Skeletal muscle satellite cell (primary cell): ENCODE measurements around the gene MMUT. TPM values are rescaled to one million over a fixed set of nuclear protein-coding genes. Genes with fewer than 3 reads are reported as not detected.
A peak's percentile ranks its signal among the peaks of the same experiment; 100 is the strongest.
"Not testable (repeated sequence)": the region's sequence is repeated elsewhere in the genome, so short reads cannot be mapped to it uniquely, and the experiment has no call there.

Experiments
- H3K27me3 ChIP-seq: 2 replicates; pipeline ENCODE4 v1.7.0; 2013; ENCODE audit warnings: low read length; ENCODE audit not compliant: control insufficient read depth, insufficient read depth
- H3K36me3 ChIP-seq: 2 replicates; pipeline ENCODE4 v1.7.0; 2013; ENCODE audit warnings: mild to moderate bottlenecking, control low read depth, low read length; ENCODE audit not compliant: insufficient read depth
- H3K4me1 ChIP-seq: 2 replicates; pipeline ENCODE4 v1.7.0; 2013; ENCODE audit warnings: low read length; ENCODE audit not compliant: control insufficient read depth, insufficient read depth
- H3K4me2 ChIP-seq: 2 replicates; pipeline ENCODE4 v1.7.0; 2013; ENCODE audit warnings: mild to moderate bottlenecking, low read length
- H3K4me3 ChIP-seq: 2 replicates; pipeline ENCODE4 v1.7.0; 2013; ENCODE audit warnings: low read length
- H3K9ac ChIP-seq: 2 replicates; pipeline ENCODE4 v1.7.0; 2013; ENCODE audit warnings: mild to moderate bottlenecking, low read depth, low read length, moderate library complexity
- H3K9me3 ChIP-seq: replicated peaks from 2 replicates; pipeline ENCODE4 v1.7.0; 2013; ENCODE audit warnings: mild to moderate bottlenecking, control low read depth, low read length
- total RNA-seq: library from RNA; depleted of rRNA; stranded (reverse); fragments of >200 nt; gene quantifications from 2 replicates; pipeline ENCODE4 v1.2.3, GENCODE V29; 2012; rRNA removed

Gene MMUT
- total RNA-seq, result 13.1 and 15.0 TPM in 2 replicates

DNA sequence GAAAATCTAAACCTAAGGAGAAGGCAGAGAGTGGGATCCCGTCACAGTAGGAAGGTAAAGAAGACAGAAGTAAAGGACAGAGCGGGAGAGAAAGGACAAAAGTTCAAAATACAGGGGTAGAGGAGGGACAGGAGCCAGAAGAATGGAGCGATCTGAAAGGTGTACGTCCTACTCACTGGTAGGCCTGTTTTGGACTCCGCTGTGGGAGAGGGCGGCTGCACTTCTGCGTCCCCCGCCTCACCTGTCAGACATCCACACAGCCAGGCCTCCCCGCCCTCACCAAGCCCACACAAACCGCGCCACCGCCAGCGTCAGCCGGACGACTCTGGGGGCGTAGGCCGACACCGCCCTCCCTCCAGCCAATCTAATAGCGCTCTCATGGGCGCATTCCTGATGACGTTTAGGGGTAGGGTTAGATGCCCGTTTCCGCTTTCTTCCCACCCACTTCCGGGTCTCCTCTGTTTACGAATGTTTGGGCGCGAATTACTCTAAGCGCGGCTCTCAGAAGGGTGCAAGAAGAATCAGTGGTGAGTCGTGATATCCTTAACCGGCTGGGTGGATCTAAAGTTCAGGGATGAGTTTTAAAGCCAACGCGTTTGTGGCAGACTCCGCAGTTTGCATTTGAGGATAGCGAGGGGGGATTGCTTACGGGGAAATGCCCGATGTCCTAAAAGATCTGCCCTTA, at the start of gene MMUT, which contains the start of gene CENPQ:
Gene MMUT, minus strand, starts transcription at position 327 of the 685 bp plus-strand sequence. CDS start 3,787 bp downstream, outside the sequence.
Gene CENPQ, plus strand, starts transcription at position 444 of the 685 bp plus-strand sequence. CDS start 6,807 bp downstream, outside the sequence.
- H3K27me3 ChIP-seq, result no peaks in the 10 kb centered on the region
- no peaks in the 10 kb centered on the region for H3K36me3 ChIP-seq
- H3K4me2 ChIP-seq, result peak within 1 kb of the TSS; percentile 87
- peak within 1 kb of the TSS; percentile 93 for H3K9ac ChIP-seq
- H3K4me3 ChIP-seq, result peak within 1 kb of the TSS; percentile 86
- no peaks in the 10 kb centered on the region for H3K9me3 ChIP-seq
- H3K4me1 ChIP-seq, result peaks cover 6% of the 10 kb centered on the region

DNA sequence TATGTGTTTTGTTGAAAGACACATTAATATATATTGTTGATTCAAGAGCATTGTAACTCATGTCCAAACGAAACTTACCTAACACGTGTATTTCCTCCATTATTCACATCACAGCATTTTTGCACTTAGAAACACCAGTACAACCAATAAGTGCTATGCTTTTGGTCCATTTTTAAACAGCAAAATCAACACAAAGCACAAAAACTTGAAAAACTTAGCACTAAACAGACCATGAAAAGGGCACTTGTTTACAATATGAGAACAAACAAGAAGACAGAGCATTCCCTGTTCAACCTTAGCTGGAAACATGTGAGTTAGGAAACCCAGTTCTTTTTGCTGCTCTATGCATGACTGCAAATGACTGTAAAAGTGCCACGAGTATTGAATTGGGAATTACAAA, 46.3 kb upstream of the MMUT start:
- Histone ChIP-seq H3K9ac (no peak overlapping the region), H3K27me3 (peaks cover 5% of the 10 kb centered on the region), H3K9me3 (no peaks in the 10 kb centered on the region), H3K4me1 (no peaks in the 10 kb centered on the region), H3K4me2 (no peak overlapping the region), H3K4me3 (no peak overlapping the region), H3K36me3 (no peaks in the 10 kb centered on the region)

DNA sequence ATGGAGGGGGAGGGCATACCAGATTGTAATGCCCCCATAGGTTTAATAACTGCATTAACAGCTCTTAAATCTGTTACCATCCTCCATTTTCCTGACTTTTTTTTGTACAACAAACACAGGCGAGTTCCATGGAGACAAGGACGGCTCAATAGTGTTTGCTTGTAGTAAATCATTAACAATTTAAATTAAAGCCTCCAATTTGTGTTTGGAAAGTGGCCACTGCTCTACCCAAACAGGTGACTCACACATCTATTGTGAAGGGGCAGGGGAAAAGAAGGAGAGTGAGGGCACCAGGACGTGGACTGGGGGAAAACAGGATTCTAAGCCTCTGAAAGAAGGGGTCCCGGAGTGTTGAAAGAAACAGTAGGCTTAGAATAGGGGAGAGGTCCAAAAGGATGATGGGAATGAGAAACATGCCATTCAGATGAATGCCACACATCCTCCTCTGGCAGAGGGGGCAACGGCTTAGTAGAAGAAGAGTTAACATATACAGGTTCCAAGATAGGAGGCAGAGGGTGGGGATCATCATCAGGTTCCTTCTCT, 43.6 kb upstream of the MMUT start:
- Histone ChIP-seq H3K4me1 (no peaks in the 10 kb centered on the region), H3K9ac (no peak overlapping the region), H3K4me2 (no peak overlapping the region)

DNA sequence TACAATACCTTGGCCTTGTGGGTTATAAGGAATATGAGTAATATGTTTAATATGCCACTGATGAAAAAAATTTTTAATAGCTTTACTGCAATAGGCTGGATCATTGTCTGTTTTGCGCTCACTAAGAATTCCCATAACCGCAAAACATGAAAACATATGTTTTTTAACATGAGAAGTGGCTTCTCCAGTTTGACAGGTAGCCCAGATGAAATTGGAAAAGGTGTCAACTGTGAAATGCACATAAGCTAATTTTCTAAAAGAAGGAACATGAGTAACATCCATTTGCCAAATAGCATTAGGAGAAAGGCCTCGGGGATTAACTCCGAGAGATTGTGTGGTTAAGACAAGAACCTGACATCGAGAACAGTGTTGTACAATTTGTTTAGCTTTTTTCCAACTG, 41.6 kb upstream of the MMUT start:
- no peaks in the 10 kb centered on the region for H3K27me3 ChIP-seq
- no peak overlapping the region for H3K4me2 ChIP-seq
- no peak overlapping the region for H3K9ac ChIP-seq
- H3K4me3 ChIP-seq, result no peak overlapping the region
- no peaks in the 10 kb centered on the region for H3K4me1 ChIP-seq
- no peaks in the 10 kb centered on the region for H3K36me3 ChIP-seq
- H3K9me3 ChIP-seq, result no peaks in the 10 kb centered on the region

More for the DNA sequence above, 43.6 kb upstream of the MMUT start:
- Histone ChIP-seq H3K9me3 (no peaks in the 10 kb centered on the region), H3K27me3 (peaks cover 4% of the 10 kb centered on the region), H3K4me3 (no peak overlapping the region), H3K36me3 (no peaks in the 10 kb centered on the region)

DNA sequence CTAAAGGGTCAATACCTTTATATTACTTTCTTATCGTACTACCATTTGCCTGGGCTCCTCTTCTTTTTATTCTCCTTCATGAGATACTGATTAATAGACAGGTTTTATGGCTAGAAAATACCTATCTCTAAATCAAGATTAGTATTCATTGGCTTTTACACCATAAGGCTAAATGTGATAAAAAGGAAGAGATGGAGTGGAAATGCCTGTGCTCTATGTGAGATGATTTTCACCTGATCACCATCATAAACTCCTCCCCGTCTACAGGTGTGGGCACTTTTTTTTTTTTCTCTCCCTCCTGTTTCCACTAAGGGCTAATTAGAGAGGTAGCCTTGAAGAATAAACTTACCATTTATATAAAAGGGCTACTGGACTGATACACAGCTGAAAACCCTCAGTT, 36.6 kb upstream of the MMUT start, which contains the start of gene GLYATL3:
Gene GLYATL3, plus strand, starts transcription at position 301 of the 400 bp plus-strand sequence. CDS start 12,068 bp downstream, outside the sequence.
- Histone ChIP-seq H3K4me2 (no peak within 1 kb of the TSS), H3K27me3 (no peaks in the 10 kb centered on the region), H3K4me1 (no peaks in the 10 kb centered on the region), H3K9ac (no peak within 1 kb of the TSS), H3K36me3 (no peaks in the 10 kb centered on the region), H3K4me3 (no peak within 1 kb of the TSS), H3K9me3 (no peaks in the 10 kb centered on the region)

DNA sequence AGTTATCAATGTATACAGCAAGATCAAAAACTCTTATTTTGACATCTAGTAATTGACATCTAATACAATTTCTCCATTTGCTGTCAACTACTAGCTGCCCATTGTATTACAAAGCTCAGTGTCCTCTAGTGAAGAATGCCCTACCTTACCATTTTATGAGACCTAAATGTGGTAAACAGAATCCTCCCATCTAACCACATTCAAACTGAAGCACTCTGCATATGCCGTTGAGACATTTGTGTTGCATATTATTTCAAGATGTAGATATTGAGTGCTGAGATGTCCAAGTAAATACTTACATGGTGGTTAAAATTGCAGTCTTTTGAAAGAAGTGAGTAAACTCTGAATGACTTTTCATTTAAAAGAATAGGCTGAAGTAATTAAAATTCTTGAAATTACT, 36.1 kb upstream of the MMUT start:
- no peaks in the 10 kb centered on the region for H3K27me3 ChIP-seq
- H3K36me3 ChIP-seq, result no peaks in the 10 kb centered on the region
- no peak overlapping the region for H3K4me2 ChIP-seq
- H3K9me3 ChIP-seq, result no peaks in the 10 kb centered on the region
- H3K9ac ChIP-seq, result no peak overlapping the region
- no peaks in the 10 kb centered on the region for H3K4me1 ChIP-seq
- no peak overlapping the region for H3K4me3 ChIP-seq

DNA sequence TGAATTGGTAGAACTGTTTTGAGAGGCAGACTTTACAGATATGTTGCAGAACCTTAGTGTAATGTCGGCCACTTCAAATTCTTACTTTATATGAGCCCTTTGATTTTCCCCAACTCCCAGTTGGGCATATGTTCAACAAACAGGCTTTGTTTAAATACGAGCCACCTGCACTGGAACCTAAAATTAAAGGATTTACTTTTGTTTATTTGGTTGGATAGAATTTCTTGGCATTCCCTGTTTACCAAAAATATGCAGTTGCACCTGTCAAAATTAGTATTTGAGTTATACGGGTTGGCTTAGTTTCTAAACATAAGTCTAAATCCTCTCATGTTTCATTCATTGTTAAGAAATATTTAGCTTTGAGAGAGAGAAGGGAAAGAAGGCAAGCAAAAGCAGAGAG, 34.3 kb upstream of the MMUT start:
- H3K36me3 ChIP-seq, result no peaks in the 10 kb centered on the region
- H3K4me2 ChIP-seq, result no peak overlapping the region
- H3K9me3 ChIP-seq, result no peaks in the 10 kb centered on the region
- no peak overlapping the region for H3K4me3 ChIP-seq
- H3K27me3 ChIP-seq, result no peaks in the 10 kb centered on the region
- no peak overlapping the region for H3K9ac ChIP-seq
- H3K4me1 ChIP-seq, result no peaks in the 10 kb centered on the region

DNA sequence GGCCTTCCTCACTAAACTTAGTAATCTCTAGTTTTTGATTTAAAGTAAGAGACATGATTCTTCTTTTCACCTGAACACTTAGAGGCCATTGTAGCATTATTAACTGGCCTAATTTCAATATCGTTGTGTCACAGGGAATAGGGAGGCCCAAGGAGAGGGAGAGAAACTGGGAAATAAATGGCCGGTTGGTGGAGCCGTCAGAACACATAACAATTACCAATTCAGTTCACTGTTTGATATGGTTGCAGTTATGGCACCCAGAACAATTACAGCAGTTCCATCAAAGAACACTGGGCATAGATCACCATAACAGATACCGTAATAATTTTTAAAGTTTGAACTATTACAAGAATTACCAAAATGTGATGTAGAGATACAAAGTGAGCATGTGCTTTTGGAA, 27.6 kb upstream of the MMUT start:
- Histone ChIP-seq H3K4me3 (no peak overlapping the region), H3K9ac (no peak overlapping the region), H3K27me3 (no peaks in the 10 kb centered on the region), H3K4me2 (no peak overlapping the region), H3K36me3 (no peaks in the 10 kb centered on the region), H3K9me3 (no peaks in the 10 kb centered on the region), H3K4me1 (no peaks in the 10 kb centered on the region)

DNA sequence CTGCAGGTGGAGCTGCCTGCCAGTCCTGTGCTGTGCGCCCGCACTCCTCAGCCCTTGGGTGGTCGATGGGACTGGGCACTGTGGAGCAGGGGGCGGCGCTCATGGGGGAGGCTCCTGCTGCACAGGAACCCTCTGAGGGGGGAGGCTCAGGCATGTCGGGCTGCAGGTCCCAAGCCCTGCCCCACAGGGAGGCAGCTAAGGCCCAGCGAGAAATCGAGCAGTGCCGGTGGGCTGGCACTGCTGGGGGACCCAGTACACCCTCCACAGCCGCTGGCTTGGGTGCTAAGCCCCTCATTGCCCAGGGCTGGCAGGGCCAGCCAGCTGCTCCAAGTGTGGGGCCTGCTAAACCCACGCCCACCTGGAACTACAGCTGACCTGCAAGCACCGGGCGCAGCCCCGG, 20.3 kb upstream of the MMUT start:
- H3K27me3 ChIP-seq, H3K4me1 ChIP-seq, H3K4me3 ChIP-seq, H3K36me3 ChIP-seq, H3K9me3 ChIP-seq, H3K4me2 ChIP-seq, H3K9ac ChIP-seq: not testable (repeated sequence)

DNA sequence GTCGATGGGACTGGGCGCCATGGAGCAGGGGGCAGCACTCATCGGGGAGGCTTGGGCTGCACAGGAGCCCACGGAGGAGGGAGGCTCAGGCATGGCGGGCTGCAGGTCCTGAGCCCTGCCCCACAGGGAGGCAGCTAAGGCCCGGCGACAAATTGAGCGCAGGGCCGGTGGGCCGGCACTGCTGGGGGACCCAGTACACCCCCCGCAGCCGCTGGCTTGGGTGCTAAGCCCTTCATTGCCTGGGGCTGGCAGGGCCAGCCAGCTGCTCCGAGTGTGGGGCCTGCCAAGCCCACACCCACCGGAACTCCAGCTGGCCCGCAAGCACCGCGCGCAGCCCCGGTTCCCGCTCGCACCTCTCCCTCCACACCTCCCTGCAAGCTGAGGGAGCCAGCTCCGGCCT, 18.8 kb upstream of the MMUT start:
- not testable (repeated sequence) for H3K4me1 ChIP-seq, H3K9ac ChIP-seq, H3K4me2 ChIP-seq, H3K27me3 ChIP-seq, H3K4me3 ChIP-seq, H3K9me3 ChIP-seq, H3K36me3 ChIP-seq

DNA sequence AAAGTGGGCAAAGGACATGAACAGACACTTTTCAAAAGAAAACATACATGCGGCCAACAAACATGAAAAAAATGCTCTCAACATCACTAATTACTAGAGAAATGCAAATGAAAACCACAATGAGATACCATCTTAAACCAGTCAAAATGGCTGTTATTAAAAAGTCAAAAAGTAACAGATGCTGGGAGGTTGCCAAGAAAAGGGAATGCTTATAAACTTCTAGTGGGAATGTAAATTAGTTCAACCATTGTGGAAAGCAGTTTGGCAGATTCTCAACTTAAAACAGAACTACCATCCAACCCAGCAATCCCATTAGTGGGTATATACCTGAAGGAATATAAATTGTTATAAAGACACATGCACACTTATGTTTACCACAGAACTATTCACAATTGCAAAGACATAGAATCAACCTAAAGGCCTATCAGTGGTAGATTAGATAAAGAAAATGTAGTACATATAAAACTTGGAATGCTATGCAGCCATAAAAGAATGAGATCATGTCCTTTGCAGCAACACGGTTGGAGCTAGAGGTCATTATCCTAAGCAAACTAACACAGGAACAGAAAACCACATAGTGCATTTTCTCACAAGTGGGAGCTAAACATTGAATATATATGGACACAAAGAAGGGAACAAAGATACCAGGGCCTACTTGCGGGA, 16.4 kb upstream of the MMUT start:
- H3K4me1 ChIP-seq, result no peaks in the 10 kb centered on the region
- no peak overlapping the region for H3K9ac ChIP-seq
- H3K4me2 ChIP-seq, result no peak overlapping the region
- H3K27me3 ChIP-seq, result no peaks in the 10 kb centered on the region
- no peak overlapping the region for H3K4me3 ChIP-seq
- H3K9me3 ChIP-seq, result no peaks in the 10 kb centered on the region
- no peaks in the 10 kb centered on the region for H3K36me3 ChIP-seq
